K562 (cell line): Measurements from ENCODE around the gene MACROD2. TPM values are rescaled to one million over a fixed set of nuclear protein-coding genes. Genes with fewer than 3 reads are reported as not detected.

Experiments
- ATAC-seq: fragments of 200-7000 bp; cut with Tn5 transposase; 3 replicates; pipeline ENCODE4 v1.9.1; 2020; ENCODE audit warnings: moderate library complexity
- BruUV-seq: library from RNA; stranded (reverse); fragments of 400-500 nt; replicated peaks from 2 replicates; lab custom pipeline; 2021; lab: Mats Ljungman, UMichigan
- CTCF ChIA-PET: fragments of 300-600 bp; formaldehyde crosslinking; extraction: SDS; loops from one replicate; lab custom pipeline; 2021; ENCODE audit warnings: low intra/inter-chr PET ratio; lab: Yijun Ruan, JAX
- POLR2A ChIA-PET: fragments of 300-600, 350-650 bp; sonication (Branson Sonifier 250); formaldehyde crosslinking; extraction: SDS; loops from one replicate; lab custom pipeline; 2021; ENCODE audit warnings: antibody characterized with exemption, inconsistent platforms; lab: Yijun Ruan, JAX
- DNase-seq, 4 experiments: peaks; one replicate each; pipeline versions ENCODE4 v3.0.0 to v3.0.0-alpha.2; 2011 to 2018; ENCODE audit warnings: low spot score in 3 of 4, mixed read lengths in 3 of 4; ENCODE audit errors: extremely low read depth in 1 of 4
- FAIRE-seq: peaks from 2 replicates; lab custom pipeline; 2011; peaks lifted over from hg19 to GRCh38; lab: Jason Lieb, UNC
- H2AFZ ChIP-seq: 2 replicates; pipeline ENCODE4 v1.6.0; 2011; ENCODE audit warnings: low read depth, low read length, control low read depth, inconsistent platforms
- H3K27ac ChIP-seq: fragments of 200-600 bp; 3 replicates; pipeline ENCODE4 v1.8.0; 2011; ENCODE audit warnings: low read depth, mild to moderate bottlenecking, control low read depth, inconsistent platforms, low read length, moderate library complexity, mixed read lengths; ENCODE audit errors: extremely low read depth
- H3K27me3 ChIP-seq, 2 experiments: fragments of 300-600 bp in 1 of 2; 2 replicates in 1 of 2; 3 replicates in 1 of 2; pipeline versions ENCODE4 v1.6.0 to v1.8.0; 2011; ENCODE audit warnings: inconsistent platforms in 2 of 2, low read length in 2 of 2, mild to moderate bottlenecking in 1 of 2, mixed read lengths in 1 of 2, moderate library complexity in 1 of 2; ENCODE audit not compliant: control insufficient read depth in 2 of 2, insufficient read depth in 2 of 2
- H3K36me3 ChIP-seq: fragments of 300-600 bp; 3 replicates; pipeline ENCODE4 v1.8.0; 2011; ENCODE audit warnings: mild to moderate bottlenecking, low read length, inconsistent platforms; ENCODE audit not compliant: control insufficient read depth, insufficient read depth
- H3K4me1 ChIP-seq, 2 experiments: fragments of 200-600 bp in 1 of 2; replicated peaks in 1 of 2; 2 replicates in 1 of 2; 3 replicates in 1 of 2; pipeline versions ENCODE4 v1.5.1 to v1.8.0; 2011; ENCODE audit warnings: inconsistent platforms in 2 of 2, low read length in 2 of 2, mild to moderate bottlenecking in 1 of 2, mixed read lengths in 1 of 2, moderate library complexity in 1 of 2; ENCODE audit not compliant: control insufficient read depth in 2 of 2, insufficient read depth in 2 of 2
- H3K4me2 ChIP-seq: 2 replicates; pipeline ENCODE4 v1.6.1; 2011; ENCODE audit warnings: low read length, control low read depth, inconsistent platforms, mixed read lengths; ENCODE audit not compliant: insufficient read depth
- H3K4me3 ChIP-seq: fragments of 200-600 bp; sonication (generic), shearing (Covaris generic); 2 replicates; pipeline ENCODE4 v1.5.1; 2016; ENCODE audit warnings: control low read depth, inconsistent platforms
- H3K79me2 ChIP-seq: fragments of 200-600 bp; 3 replicates; pipeline ENCODE4 v1.8.0; 2011; ENCODE audit warnings: low read length, inconsistent platforms; ENCODE audit not compliant: control insufficient read depth, insufficient read depth
- H3K9ac ChIP-seq, 2 experiments: 2 replicates each; pipeline versions ENCODE4 v1.6.0 to v1.6.1; 2011; ENCODE audit warnings: low read depth in 2 of 2, low read length in 2 of 2, control low read depth in 1 of 2, inconsistent platforms in 1 of 2, mild to moderate bottlenecking in 1 of 2, mixed read lengths in 1 of 2; ENCODE audit not compliant: insufficient read depth in 1 of 2
- H3K9me1 ChIP-seq: one replicate; pipeline ENCODE4 v1.6.0; 2011; ENCODE audit warnings: inconsistent platforms, mild to moderate bottlenecking, low read length, moderate library complexity; ENCODE audit not compliant: control insufficient read depth, insufficient read depth
- H3K9me3 ChIP-seq: replicated peaks from 2 replicates; pipeline ENCODE4 v1.5.1; 2011; ENCODE audit warnings: low read depth, low read length, inconsistent platforms; ENCODE audit not compliant: control insufficient read depth, insufficient read depth
- H4K20me1 ChIP-seq: replicated peaks from 2 replicates; pipeline ENCODE4 v1.6.1; 2011; ENCODE audit warnings: low read length, inconsistent platforms, mixed read lengths; ENCODE audit not compliant: control insufficient read depth, insufficient read depth
- MYC ChIP-seq, 2 experiments: fragments of 250-450 bp in 1 of 2; sonication (Bioruptor Pico) in 1 of 2; IDR thresholded peaks; 2 replicates each; pipeline versions ENCODE4 v1.5.1 to v1.6.1; 2012 to 2021; ENCODE audit warnings: low read depth in 2 of 2, borderline replicate concordance in 1 of 2, improper control_type of control experiment in 1 of 2, low read length in 1 of 2, mild to moderate bottlenecking in 1 of 2, moderate library complexity in 1 of 2
- OTX1 ChIP-seq: fragments of 450-650 bp; formaldehyde crosslinking; IDR thresholded peaks from 2 replicates; pipeline ENCODE4 v1.4.0; 2022; ENCODE audit warnings: mild to moderate bottlenecking
- SP1 ChIP-seq: sonication (generic); formaldehyde crosslinking; IDR thresholded peaks from 2 replicates; pipeline ENCODE4 v1.8.1; 2022; ENCODE audit warnings: mild to moderate bottlenecking, missing genetic modification reagents
- TAF7 ChIP-seq: fragments of 450-650 bp; IDR thresholded peaks from 2 replicates; pipeline ENCODE4 v1.6.1; 2016; ENCODE audit warnings: missing genetic modification characterization, missing compliant biosample characterization
- YBX1 ChIP-seq: fragments of 450-650 bp; IDR thresholded peaks from 2 replicates; pipeline ENCODE4 v1.7.1; 2016; ENCODE audit warnings: mild to moderate bottlenecking
- ZNF217 ChIP-seq: sonication (generic); formaldehyde crosslinking; IDR thresholded peaks from 2 replicates; pipeline ENCODE4 v1.8.0; 2022; ENCODE audit warnings: mild to moderate bottlenecking, missing genetic modification reagents
- ZNF41 ChIP-seq: fragments of 250-450 bp; sonication (Bioruptor Pico); conservative IDR thresholded peaks from 2 replicates; pipeline ENCODE4 v1.4.0; 2020; ENCODE audit warnings: mild to moderate bottlenecking
- ZNF75A ChIP-seq: fragments of 450-650 bp; formaldehyde crosslinking; IDR thresholded peaks from 2 replicates; pipeline ENCODE4 v1.4.0; 2020; ENCODE audit warnings: mild to moderate bottlenecking
- WGBS: fragments of 100-300 bp; shearing (Covaris generic); methylation state at CpG from one replicate; pipeline ENCODE4 v1.1.6; 2016; ENCODE audit warnings: low coverage, mixed read lengths; ENCODE audit not compliant: insufficient coverage; ENCODE audit errors: missing lambda C conversion rate; 5-methylcytosine and 5-hydroxymethylcytosine counted together
- in situ Hi-C: fragments of 300-500 bp; cut with MboI; formaldehyde crosslinking; loops from 4 replicates; pipeline ENCODE4 v1.15.0; 2018; ENCODE audit warnings: inconsistent platforms, mixed read lengths
- intact Hi-C: fragments of 100-400 bp; cut with micrococcal nuclease; formaldehyde crosslinking; loops from 2 replicates; pipeline ENCODE4 v1.14.2; 2022
- polyA plus RNA-seq, 8 experiments: library from polyadenylated mRNA; depleted of rRNA in 4 of 8; stranded (reverse) in 5 of 8; unstranded in 3 of 8; fragments of >200 nt; fragmentation: Nextera tagmentation in 2 of 8; fragmentation: Illumina TruSeq in 1 of 8; extraction: Ambion mirVana in 2 of 8; extraction: Trizol in 1 of 8; gene quantifications; 2 replicates each; pipeline versions ENCODE4 v1.2.1 to v1.2.3, GENCODE V29; 2011 to 2014; ENCODE audit warnings: inconsistent platforms in 1 of 8, missing spikeins in 1 of 8
- total RNA-seq, 7 experiments: library from RNA; depleted of rRNA in 6 of 7; stranded (reverse); fragments of >200 nt in 6 of 7; fragmentation: Illumina TruSeq in 2 of 7; extraction: Trizol in 2 of 7; gene quantifications; 2 replicates each; pipeline versions ENCODE4 v1.2.1 to v1.2.3, GENCODE V29; 2011 to 2021; ENCODE audit warnings: low replicate concordance in 1 of 7
- TF ChIP-seq, protein P1 (sequence below): fragments of 250-450 bp; sonication (Bioruptor Pico); IDR thresholded peaks from 2 replicates; pipeline ENCODE4 v1.5.1; 2021; ENCODE audit warnings: mild to moderate bottlenecking
- TF ChIP-seq, protein P2 (sequence below): fragments of 250-450 bp; sonication (Bioruptor Pico); IDR thresholded peaks from 2 replicates; pipeline ENCODE4 v1.8.0; 2022; ENCODE audit warnings: inconsistent platforms, mild to moderate bottlenecking, moderate library complexity, borderline replicate concordance

Gene MACROD2
- total and polyA plus RNA-seq, 9 of the 15 experiments (the other 6 are each of a cell fraction or from before 2014, with no cell fraction given) = not detected

DNA sequence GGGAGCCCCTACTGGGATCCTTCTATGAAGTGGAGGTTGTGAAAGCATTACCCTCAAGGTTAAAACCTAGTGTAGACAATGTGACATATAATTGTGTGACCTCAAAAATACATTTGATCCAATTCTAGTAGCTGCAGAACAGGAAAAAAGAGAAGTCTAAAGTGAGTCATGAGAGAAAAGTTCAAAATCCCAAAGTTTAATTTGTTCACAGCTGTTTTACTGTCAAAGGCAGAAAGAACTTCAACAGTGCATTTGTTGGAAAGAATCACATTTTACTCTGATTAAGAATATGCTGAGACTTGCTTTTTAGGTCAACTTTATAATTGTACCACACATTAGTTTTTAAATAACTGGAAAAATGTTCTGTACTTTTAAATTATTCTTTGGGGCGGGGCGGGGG, 1369.5 kb downstream of the MACROD2 start:
- Histone ChIP-seq H2AFZ (no peak overlapping the region), H3K4me3 (no peak overlapping the region), H4K20me1 (no peaks in the 10 kb centered on the region), H3K4me2 (no peak overlapping the region), H3K36me3 (no peaks in the 10 kb centered on the region), H3K9ac (no peak overlapping the region), H3K27me3 (no peaks in the 10 kb centered on the region), H3K4me1 (no peaks in the 10 kb centered on the region), H3K9me3 (no peaks in the 10 kb centered on the region), H3K79me2 (no peaks in the 10 kb centered on the region), H3K9me1 (no peaks in the 10 kb centered on the region), H3K27ac (no peak overlapping the region)
- in situ Hi-C loops (no loop called here), intact Hi-C loops (no loop called here)
- ATAC-seq = no peak
- 0% methylated on average over 2 of the region's 2 CpGs for WGBS
- no peak for TF ChIP-seq MYC (IDR thresholded peaks at IDR 0.05; ENCODE audit: low read depth, low read length)
- no peak for TF ChIP-seq MYC (CRISPR knock-in tag; IDR thresholded peaks at IDR 0.05; ENCODE audit: borderline replicate concordance, low read depth)
- TF ChIP-seq ZNF75A = no peak
- TF ChIP-seq TAF7 (tag) = no peak
- TF ChIP-seq, protein P1, sequence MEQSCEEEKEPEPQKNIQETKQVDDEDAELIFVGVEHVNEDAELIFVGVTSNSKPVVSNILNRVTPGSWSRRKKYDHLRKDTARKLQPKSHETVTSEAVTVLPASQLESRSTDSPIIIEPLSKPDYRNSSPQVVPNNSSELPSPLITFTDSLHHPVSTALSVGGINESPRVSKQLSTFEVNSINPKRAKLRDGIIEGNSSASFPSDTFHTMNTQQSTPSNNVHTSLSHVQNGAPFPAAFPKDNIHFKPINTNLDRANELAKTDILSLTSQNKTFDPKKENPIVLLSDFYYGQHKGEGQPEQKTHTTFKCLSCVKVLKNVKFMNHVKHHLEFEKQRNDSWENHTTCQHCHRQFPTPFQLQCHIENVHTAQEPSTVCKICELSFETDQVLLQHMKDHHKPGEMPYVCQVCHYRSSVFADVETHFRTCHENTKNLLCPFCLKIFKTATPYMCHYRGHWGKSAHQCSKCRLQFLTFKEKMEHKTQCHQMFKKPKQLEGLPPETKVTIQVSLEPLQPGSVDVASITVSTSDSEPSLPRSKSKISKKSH (CRISPR knock-in tag) = no peak
- ChIA-PET POLR2A (no interaction called here), CTCF (no interaction called here)
- no peak for DNase-seq
- no peak for FAIRE-seq
- BruUV-seq = no TSS peak

- TF ChIP-seq SP1 = no peak
- TF ChIP-seq ZNF41 (CRISPR knock-in tag) = no peak
- TF ChIP-seq, protein P2, sequence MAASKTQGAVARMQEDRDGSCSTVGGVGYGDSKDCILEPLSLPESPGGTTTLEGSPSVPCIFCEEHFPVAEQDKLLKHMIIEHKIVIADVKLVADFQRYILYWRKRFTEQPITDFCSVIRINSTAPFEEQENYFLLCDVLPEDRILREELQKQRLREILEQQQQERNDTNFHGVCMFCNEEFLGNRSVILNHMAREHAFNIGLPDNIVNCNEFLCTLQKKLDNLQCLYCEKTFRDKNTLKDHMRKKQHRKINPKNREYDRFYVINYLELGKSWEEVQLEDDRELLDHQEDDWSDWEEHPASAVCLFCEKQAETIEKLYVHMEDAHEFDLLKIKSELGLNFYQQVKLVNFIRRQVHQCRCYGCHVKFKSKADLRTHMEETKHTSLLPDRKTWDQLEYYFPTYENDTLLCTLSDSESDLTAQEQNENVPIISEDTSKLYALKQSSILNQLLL (CRISPR knock-in tag) = no peak
- no peak for TF ChIP-seq OTX1 (CRISPR knock-in tag)
- no peak for TF ChIP-seq ZNF217
- TF ChIP-seq YBX1 = no peak
- Histone ChIP-seq H3K36me3 (no peaks in the 10 kb centered on the region), H2AFZ (no peak overlapping the region), H3K79me2 (no peaks in the 10 kb centered on the region), H3K27me3 (no peaks in the 10 kb centered on the region), H3K9me1 (no peaks in the 10 kb centered on the region), H3K27ac (no peak overlapping the region), H3K4me2 (no peak overlapping the region), H3K4me3 (no peak overlapping the region), H3K9me3 (no peaks in the 10 kb centered on the region), H3K4me1 (no peaks in the 10 kb centered on the region), H4K20me1 (no peaks in the 10 kb centered on the region), H3K9ac (no peak overlapping the region)
- in situ Hi-C loops = no loop called here
- POLR2A ChIA-PET = no interaction called here
- ATAC-seq = no peak
- no peak for FAIRE-seq
- intact Hi-C loops = no loop called here
- CTCF ChIA-PET = no interaction called here
- 0% methylated on average over 1 of the region's 1 CpG for WGBS
- no TSS peak for BruUV-seq
- DNase-seq = no peak
Observed at GRCh38 chr20:15370370-15370769, 1375.1 kb downstream of the MACROD2 start.
